Islet precursor cell (in vitro differentiated cells): ENCODE results near the gene PRR36.

Experiments used
- DNase-seq: peaks from one replicate; pipeline ENCODE4 v3.0.0-alpha.2; 2018

The PRR36 gene

DNA sequence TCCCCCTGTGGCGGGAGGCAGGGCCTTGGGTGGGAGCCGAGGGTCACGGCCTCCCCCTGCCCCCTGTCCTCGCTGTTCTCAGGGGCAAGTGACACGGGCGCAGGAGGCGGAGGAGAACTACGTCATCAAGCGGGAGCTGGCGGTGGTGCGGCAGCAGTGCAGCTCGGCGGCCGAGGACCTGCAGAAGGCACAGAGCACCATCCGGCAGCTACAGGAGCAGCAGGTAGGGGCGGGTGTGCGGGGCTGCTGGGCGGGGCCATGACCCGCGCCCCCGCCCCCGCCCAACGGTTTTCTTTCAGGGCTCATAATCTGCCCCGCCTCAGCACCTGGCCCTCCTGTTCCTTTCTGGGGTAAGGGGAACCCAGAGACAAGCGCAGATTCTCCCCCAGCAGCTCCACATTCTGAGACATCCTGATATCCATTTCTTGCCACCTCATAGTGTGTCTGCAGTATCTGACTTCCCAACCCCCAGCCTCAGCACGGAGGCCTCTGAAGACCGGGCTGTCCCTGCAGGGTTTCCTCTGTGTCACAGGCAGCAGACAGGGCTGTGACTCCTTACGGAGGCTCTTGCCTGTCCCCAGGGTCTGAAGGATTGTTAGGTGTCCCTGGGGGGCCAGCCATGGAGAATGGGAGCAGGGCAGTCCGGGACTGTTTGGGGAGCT is 15.9 kb downstream of the PRR36 start:
- DNase-seq: peak; percentile 90

DNA sequence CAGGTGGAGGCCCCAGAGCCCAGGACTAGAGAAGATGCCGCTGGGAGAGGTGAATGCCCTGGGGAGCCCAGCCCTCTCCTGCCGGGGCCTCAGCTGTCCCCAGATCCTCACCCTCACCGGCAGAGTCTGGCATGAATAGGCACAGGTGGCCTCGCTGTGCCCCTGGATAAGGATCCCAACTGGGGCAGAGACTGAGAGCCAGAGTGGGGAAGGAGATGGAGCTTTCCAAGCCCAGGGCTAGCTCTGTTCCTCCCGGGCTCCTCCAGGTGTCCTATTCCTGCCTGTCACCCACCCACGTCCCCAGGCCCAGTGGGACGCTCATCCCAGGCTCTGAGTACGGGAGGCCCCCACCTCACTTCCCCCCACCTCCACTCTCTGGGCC is 16.5 kb downstream of the PRR36 start:
- no peak for DNase-seq

DNA sequence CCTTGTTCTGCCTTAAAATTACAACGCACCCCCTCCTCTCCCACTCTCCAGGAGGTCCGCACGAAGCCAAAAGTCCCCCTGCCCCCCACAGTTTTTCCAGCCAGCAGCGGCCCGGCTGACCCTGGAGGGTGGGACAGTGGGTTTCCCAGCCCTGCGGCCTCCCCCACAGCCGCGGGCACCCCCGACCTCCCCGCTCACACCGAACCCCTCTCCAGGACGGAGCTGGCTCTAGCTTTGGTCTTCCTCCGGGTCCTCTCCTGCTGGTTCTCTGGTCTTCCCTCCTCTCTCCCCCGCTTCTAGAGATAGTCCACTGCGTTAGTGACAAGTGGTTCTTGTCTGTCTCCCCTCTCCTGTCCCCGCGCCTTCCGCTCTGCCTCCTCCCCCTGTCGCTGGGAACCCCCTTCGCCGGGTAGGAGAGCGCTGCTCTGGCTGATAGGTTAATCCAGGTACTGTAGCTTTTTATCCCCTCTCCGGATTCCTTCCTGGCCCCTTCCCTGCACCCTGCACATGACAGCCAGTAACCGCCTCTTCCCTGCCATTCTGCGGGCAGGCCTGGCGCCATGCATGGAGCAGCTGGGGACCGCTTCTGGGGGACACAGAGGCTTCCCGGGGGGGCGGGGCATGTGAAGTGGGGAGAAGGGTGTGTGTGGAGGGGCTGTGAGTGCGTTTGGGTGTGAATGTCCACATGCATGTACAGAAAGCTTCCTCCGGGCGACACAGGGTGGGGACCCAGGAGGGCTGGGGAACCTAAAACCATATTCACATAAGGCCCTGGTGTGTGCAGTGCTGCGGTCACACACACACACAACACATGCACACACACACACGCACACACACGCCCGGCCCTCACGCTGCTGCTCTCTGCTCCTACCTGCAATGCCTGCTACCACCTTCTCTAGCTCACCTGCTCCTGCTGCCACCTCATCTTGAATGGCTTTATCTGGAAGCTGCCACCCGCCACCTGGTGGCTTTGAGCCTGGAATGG is 17.2 kb downstream of the PRR36 start:
- DNase-seq: no peak

DNA sequence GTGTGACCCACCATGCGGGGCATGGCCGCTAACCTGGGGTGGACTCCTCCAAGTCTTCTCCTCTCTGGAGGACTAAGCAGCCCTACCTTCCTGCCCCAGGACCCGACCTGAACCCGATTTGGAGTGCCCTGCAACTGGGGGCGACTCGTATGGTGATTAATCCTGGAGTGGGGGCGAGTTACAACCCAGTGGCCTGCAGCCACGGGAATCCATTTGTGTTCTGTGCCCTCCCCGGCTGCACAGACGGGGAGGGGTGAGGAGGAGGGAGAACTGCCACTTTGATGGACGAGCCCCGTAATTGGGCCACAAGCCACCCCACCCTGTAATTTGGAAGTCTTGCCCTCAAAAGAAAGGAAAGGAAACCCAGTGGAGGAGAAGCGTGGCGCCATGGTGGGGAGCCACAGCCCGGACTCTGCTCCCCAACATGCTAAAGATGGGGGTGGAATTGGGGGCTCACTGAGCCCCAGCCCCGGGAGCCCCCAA is 18.0 kb downstream of the PRR36 start:
- no peak for DNase-seq

DNA sequence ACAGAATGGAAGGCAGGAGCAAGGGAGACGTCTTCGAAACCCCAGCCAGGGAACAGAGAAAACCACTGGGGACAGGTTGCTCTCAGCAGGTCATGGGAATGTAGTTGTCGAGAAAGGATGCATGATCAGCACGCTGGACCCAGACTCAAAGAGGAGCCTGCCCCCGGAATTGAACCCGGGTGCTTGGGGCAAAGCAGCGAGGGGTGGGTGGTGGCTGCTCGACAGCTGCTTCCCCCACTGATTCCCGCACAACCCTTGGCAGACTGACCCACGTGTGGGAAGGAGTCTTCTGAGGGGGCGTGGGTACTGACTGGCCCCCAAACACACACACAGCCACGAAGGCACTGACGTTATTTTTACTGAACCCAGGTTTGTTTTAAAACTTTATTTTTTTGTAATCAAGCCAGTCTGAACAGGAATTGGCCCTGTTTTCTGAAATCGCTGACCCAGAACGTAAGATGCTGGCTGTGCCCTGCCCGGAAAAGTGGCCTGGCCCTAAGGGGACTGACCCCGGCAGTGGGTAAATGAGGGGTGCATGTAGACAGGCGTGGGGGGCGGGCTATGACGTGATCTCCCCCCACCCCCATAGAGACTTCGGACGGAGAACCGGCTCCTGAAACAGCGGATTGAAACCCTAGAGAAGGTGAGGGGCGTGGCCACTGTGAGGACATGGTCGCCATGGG is 18.6 kb downstream of the PRR36 start:
- no peak for DNase-seq

DNA sequence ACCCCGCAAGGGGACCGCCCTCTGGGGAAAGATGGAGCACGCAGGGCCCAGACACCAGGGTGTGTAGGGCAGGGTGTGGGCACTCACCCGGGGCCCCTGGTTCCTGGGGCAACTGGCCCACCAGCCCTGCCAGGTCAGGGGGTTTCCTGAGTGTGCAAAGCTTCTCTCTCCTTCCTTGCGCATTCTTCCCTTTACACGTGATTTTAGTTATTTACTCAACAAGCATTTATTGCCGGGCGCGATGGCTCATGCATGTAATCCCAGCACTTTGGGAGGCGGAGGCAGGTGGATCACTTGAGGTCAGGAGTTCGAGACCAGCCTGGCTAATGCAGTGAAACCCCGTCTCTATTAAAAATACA is 20.4 kb downstream of the PRR36 start:
- no peak for DNase-seq

DNA sequence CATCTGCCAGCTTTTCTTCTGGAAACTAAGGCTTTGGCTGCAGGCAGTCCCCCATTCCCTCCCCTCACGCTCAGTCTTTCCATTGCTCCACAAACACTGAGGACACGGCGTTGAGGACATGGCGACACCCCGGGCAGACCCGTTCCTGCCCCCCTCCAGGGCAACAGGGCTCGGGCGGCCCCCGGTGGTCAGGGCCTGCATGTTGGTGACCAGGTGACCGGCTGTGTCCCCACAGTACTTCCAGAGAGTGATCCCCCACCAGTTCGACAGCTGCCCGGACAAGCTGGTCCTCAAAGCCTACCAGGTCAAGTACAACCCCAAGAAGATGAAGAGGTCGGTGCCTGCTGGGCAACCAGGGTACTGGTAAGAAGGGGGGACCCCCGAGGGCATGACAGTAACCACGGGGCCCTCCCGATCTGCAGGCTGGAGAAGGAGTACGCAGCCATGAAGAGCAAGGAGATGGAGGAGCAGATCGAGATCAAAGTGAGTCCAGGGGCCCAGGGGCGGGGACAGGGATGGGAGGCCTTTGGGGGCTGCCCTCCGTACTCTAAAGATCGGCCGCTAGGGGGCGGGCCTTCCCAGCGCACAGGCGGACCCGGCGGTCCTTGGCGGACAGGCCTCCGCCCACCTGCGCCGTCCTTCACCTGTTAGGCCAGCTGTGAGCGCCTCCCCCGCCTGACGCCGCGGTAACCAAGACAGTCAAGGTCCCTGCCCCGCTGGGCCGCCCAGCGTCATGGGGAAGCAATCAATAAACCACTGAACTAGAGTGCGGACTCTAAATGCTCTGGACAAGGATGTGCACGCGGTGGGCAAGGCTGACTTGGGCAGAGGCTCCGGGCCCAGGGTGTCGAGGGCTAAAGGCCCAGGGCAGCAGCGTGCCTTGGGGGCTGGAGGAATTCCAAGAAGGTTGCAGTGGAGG is 21.1 kb downstream of the PRR36 start:
- DNase-seq: peak; percentile 93

DNA sequence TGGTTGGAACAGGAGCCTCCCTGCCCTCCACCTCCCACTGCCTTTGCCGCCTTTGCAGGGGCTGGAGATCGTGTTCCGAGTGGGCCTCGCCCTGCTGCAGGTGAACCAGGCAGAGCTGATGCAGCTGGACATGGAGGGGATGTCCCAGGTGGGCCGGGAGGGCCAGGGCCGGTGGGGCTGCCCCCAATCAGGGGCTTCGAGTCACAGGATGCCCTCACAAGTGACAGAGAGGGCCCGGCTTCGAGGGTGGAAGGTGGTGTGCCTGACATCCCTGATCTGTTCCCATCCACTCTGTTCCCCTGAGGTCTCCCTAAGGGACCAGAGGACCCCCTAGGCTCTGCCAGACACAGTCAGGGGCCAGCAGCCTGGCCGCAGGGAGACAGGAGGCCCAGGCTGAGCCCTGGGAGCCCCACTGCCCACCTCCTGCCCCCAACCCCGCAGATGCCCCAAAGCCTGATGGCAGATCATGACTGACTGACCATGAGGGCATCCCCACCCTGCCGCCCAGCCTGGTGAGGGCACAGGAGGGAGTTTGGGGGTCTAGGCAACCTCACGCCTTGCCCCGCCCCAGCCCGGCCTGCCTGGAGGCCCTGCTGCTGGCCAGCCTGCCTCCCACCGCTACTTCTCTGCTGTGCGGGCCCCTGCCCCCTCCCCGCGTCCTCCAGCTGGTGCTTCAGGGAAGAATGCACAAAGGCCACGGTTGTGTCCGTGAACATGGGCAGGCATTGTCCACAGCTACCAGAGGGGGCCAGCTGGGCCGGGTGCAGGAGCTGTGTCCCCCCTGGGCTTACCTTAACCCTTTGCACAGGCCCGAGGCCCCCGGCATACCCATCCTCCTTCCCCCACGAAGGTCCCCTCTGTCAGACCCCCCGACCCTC is 22.3 kb downstream of the PRR36 start:
- no peak for DNase-seq

DNA sequence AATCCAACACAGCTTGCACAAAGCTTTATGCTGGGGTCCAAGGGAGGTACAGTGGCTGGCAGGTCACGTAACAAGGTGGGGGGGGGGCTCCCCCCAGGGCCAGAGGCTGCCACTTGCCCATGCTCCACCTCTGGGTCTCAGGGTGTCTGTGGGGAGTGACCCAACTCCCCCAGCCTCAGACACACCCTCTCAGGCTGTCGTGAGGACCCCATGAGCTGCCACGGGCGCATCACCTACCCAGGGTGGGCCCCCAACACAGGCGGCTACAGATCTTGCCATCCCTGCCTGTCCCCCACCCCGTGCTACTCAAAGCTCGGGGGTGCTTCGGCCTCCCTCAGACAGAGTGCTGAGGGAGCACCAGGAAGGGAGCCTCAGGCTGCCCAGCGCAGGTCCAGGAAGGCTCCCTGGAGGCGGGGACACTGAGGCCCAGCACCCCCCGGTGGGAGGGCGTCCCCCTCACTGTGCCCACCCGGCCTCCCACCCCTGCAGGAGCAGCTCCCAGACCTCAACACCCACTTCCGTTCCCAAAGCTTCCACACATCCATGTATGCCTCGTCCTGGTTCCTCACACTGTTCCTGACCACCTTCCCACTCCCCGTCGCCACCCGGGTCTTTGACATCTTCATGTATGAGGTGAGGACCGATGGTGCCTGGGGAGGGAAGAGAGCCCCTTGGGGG is 23.1 kb downstream of the PRR36 start:
- DNase-seq: no peak

DNA sequence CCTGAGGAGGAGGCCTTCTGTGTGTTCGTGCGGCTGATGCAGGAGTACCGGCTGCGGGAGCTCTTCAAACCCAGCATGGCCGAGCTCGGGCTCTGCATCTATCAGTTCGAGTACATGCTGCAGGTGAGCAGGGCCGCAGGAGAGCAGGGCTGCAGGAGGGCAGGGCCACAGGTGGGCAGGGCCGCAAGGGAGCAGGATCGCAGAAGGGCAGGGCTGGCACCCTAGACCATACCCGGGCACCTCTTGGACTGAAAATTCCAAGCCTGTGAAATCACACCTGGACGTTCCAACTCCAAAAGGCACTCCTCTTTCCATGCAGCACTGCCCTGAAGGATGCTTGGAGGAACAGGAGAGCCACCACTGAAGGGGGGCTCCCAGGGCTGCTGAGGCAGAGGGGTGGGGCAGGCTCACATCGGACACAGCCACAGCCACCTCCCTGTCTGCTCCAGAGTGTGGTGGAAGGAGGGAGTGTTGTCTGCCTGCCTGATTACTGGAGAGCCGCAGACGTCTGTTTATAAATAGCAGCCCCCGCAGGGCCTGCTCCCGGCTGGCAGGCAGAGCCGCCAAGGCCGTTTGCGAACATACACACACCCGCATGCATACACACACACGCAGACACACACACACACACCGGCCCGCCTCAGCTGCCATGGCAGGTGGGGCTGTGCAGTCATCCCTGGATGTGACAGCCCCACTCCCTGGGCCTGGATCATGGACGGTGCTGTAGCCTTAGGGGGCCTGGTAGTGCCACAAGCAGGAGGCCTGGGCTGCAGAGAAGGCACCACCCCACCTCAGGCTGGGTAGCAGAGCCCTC is 24.0 kb downstream of the PRR36 start:
- DNase-seq: no peak

DNA sequence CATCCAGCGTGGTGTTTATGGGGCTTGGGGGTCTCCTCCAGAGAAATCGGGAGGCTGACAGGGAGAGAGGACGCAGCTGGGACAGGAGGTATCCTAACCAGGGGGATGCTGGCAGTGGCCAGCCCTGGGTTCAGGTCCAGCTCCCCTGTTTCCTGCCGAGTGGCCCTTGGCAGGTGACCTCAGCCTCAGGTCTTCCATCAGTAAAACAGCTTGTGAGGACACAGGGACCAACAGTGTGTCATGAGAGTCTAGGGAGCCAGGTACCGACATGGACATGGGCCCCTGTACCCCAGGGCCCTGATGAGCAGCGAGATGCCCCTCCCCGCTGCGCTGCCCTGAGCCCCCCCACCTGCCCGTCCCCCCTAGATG is 24.6 kb downstream of the PRR36 start:
- DNase-seq: no peak

DNA sequence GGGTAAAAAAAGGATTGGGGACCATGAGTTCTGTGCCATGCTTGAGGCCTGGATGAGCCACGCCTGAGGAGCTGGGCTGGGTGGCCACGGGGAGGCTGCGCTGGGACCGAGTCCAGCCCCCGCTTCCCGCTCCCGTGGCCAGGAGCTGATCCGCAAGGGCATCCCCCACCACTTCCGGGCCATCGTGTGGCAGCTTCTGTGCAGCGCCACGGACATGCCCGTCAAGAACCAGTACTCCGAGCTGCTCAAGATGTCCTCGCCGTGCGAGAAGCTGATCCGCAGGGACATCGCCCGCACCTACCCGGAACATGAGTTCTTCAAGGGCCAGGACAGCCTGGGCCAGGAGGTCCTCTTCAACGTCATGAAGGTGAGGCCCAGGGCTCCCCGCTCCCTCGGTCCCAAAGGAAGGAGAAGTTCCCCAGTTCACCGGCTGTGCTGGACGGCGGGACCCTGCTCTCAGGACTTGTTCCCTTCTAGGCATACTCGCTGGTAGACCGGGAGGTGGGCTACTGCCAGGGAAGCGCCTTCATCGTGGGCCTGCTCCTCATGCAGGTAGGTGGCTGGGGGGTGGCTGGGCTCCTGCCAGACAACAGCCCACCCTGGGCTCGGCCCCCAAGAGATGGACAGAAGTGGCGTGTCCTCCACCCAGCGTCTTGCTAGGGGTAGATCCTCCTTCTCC is 25.3 kb downstream of the PRR36 start:
- DNase-seq: no peak

DNA sequence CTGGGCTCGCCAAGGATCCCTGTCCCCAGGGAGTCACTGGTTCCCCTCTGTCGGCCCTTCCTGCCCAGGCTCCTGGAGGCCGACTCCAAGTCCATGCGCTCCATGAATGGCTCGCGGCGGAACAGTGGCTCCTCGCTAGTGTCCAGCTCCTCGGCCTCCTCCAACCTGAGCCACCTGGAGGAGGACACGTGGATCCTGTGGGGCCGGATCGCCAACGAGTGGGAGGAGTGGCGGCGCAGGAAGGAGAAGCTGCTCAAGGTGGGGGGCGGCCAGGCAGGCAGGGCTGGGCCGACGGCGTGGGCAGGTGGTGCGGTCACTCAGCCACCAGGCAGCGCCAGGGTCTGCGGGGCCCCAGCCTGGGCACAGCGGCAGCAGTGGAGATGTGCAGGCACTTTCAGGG is 26.5 kb downstream of the PRR36 start:
- no peak for DNase-seq

DNA sequence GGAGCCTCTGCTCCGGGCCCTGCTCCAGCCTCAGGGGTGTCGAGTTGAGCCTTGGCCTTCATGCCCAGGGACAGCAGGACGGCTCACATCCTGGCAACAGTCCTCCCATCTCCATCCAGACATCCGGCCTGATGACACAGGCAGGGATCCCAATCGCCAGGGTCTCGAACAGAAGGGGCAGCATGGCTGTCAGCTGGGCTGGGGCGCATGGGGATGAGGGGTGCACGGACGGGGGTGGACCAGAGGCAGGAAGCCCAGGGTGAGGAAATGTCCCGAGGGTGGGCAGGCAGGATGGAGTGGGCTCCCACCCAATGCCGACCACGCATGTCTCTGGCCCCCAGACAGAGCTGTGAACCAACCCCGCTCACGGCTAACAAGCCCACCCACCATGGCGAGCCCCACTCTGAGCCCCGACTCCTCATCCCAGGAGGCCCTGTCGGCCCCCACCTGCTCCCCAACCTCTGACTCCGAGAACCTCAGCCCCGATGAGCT is 28.0 kb downstream of the PRR36 start:
- peak; percentile 50 for DNase-seq

DNA sequence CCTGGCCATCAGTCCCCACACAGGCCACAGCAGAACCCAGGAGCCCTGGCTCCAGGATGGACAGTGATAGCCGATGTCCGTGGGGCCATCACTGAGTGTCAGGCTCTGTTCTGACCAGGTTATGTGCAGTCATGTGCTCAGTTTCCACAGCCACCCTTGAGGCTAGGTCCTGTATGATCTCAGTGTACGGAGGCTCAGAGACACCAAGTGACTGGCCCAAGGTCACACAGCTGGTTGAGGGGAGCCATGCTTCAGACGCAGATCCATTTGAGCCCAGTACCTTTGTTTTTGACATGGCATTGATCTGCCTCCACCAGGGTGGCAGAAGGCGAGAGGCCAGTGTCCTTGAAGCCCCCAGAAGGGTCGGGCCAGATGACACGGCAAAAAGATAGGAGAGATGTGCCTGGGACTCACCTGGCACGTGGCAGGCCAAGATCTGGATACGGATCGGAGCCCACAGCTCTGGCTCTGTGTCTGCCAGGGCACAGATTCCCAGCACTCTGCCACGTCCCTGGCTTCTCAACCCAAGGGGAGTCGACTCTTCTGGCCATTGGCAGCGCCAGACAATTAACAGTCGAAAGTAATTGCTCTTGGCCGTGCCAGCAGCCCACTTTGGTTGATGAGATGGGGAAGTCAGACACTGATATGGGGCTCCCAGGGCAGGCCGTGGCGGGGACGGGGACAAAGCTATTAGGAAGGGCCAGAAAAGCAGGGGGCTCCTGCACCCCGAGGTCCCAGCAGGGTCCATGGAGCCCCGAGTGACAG is 28.6 kb downstream of the PRR36 start:
- DNase-seq: peak; percentile 41

DNA sequence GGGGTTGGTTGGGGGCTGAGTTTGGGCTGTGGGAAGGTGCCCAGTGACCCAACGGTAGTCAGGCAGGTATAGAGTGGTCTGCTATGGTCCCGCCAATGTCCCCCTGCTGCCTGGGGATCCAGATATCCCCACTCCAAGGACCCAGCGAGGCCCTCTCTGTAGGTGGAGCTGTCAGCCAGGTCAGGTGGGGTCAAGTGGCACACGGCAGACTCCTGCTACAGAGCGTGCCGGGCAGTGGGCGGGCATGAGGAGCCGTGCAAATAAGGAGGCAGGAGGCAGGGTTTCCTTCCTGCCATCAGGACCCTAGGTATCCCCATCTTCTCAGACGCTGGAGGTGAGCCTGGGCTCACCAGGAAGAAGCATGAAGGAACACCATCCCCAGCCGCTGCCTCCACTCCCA is 29.2 kb downstream of the PRR36 start:
- DNase-seq: peak; percentile 41

DNA sequence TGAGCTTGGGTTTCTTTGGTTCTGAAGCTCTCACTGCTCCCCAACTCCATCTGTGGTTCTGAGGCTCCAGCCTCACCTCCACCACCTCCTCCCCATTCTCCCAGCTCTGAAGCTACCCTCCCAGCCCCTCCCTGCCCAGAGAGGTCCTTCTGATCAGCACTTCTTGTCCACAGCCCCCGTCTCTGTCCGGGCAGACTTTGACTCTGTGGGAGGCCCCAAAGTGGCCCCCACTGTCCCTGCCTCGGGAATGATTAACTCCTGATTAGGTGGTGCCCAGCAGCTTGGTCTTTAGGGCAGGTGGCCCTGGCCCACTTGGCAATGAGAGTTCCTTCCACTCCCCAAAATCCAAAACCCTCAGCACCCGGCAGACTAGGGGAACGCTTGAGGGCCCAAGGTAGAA is 29.8 kb downstream of the PRR36 start:
- DNase-seq: no peak

DNA sequence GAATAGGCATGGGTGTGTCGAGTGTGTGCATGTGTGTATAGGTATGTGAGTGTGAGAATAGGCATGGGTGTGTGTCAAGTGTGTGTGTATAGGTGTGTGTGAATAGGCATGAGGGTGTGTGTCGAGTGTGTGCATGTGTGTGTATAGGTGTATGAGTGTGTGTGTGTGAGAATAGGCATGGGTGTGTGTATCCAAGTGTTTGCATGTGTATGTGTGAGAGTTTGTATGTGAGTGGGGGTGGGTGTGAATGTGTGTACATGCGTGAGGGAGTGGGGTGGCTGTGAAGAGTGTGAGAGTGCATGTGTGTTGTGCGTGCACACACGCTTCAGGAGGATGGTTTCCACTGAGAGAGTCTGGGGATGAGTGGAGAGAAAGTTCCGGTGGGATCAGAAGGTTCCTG is 30.7 kb downstream of the PRR36 start:
- DNase-seq: no peak
